Smooth muscle cell (in vitro differentiated cells): ENCODE results near the gene SLC25A41. TPM values are rescaled to one million over a fixed set of nuclear protein-coding genes. Genes with fewer than 3 reads are reported as not detected.

Experiments used
- DNase-seq: peaks from one replicate; lab custom pipeline; 2025; ENCODE audit not compliant: unreplicated experiment; lab: John Stamatoyannopoulos, UW
- H2AFZ ChIP-seq: fragments of 200-600 bp; sonication (generic); 2 replicates; pipeline ENCODE4 v1.6.0; 2016; ENCODE audit warnings: antibody characterized with exemption, low read depth, mild to moderate bottlenecking
- H3F3A ChIP-seq: fragments of 200-600 bp; sonication (generic); 2 replicates; pipeline ENCODE4 v1.6.0; 2017; ENCODE audit warnings: antibody characterized with exemption, low read depth
- H3K27ac ChIP-seq: fragments of 200-600 bp; sonication (generic); 2 replicates; pipeline ENCODE4 v1.5.1; 2016; ENCODE audit warnings: low read depth, mild to moderate bottlenecking
- H3K27me3 ChIP-seq: fragments of 200-600 bp; sonication (generic); 2 replicates; pipeline ENCODE4 v1.6.1; 2016; ENCODE audit warnings: low read depth, mild to moderate bottlenecking
- H3K36me3 ChIP-seq: fragments of 200-600 bp; sonication (generic); 2 replicates; pipeline ENCODE4 v1.5.1; 2016; ENCODE audit warnings: low read depth
- H3K4me1 ChIP-seq: fragments of 200-600 bp; sonication (generic); 2 replicates; pipeline ENCODE4 v1.5.1; 2016; ENCODE audit warnings: low read depth
- H3K4me2 ChIP-seq: fragments of 200-600 bp; sonication (generic); 2 replicates; pipeline ENCODE4 v1.6.0; 2016; ENCODE audit warnings: mild to moderate bottlenecking
- H3K4me3 ChIP-seq: fragments of 200-600 bp; sonication (generic); 2 replicates; pipeline ENCODE4 v1.5.1; 2016; ENCODE audit warnings: mild to moderate bottlenecking
- H3K79me2 ChIP-seq: fragments of 200-600 bp; sonication (generic); 2 replicates; pipeline ENCODE4 v1.6.0; 2016; ENCODE audit warnings: low read depth, mild to moderate bottlenecking
- H3K9ac ChIP-seq: fragments of 200-600 bp; sonication (generic); 2 replicates; pipeline ENCODE4 v1.6.0; 2016; ENCODE audit warnings: low read depth
- H3K9me3 ChIP-seq: fragments of 200-600 bp; sonication (generic); replicated peaks from 2 replicates; pipeline ENCODE4 v1.5.1; 2016; ENCODE audit warnings: low read depth
- H4K20me1 ChIP-seq: fragments of 200-600 bp; sonication (generic); 2 replicates; pipeline ENCODE4 v1.6.0; 2016; ENCODE audit warnings: low read depth
- WGBS: methylation state at CpG from one replicate; pipeline ENCODE4 v1.1.7; 2016; ENCODE audit warnings: low lambda C conversion rate; 5-methylcytosine and 5-hydroxymethylcytosine counted together
- polyA plus RNA-seq: library from polyadenylated mRNA; unstranded; fragments of >200 nt; fragmentation: Nextera tagmentation; extraction: Ambion mirVana; gene quantifications from 2 replicates; pipeline ENCODE4 v1.2.1, GENCODE V29; 2016
- total RNA-seq: library from RNA; depleted of rRNA; stranded (reverse); fragments of >200 nt; gene quantifications from 2 replicates; pipeline ENCODE4 v1.2.3, GENCODE V29; 2014
- TF ChIP-seq, protein P1 (sequence below): fragments of 200-600 bp; sonication (generic); IDR thresholded peaks from 2 replicates; pipeline ENCODE4 v1.5.1; 2017; ENCODE audit warnings: borderline replicate concordance, mild to moderate bottlenecking, antibody characterized with exemption; ENCODE audit not compliant: insufficient read depth, poor library complexity, severe bottlenecking

The SLC25A41 gene
- total and polyA plus RNA-seq, 2 experiments from 2014 or later: 0.30 TPM; not detected in 1

DNA sequence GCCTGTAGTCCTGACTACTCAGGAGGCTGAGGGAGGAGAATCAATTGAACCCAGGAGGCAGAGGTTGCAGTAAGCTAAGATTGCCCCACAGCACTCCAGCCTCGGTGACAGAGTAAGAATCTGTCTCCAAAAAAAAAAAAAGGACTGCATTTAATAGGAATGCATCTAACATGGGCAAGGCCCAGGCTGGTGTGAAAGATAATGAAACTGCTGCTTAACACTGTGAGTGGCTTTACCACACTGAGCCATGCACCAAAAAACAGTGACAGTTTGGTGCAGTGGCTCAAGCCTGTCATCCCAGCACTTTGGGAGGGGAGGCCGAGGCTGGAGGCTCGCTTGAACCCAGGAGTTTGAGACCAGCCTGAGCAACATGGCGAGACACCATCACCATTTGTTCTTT is 49.2 kb downstream of the SLC25A41 start:
- TF ChIP-seq, protein P1, sequence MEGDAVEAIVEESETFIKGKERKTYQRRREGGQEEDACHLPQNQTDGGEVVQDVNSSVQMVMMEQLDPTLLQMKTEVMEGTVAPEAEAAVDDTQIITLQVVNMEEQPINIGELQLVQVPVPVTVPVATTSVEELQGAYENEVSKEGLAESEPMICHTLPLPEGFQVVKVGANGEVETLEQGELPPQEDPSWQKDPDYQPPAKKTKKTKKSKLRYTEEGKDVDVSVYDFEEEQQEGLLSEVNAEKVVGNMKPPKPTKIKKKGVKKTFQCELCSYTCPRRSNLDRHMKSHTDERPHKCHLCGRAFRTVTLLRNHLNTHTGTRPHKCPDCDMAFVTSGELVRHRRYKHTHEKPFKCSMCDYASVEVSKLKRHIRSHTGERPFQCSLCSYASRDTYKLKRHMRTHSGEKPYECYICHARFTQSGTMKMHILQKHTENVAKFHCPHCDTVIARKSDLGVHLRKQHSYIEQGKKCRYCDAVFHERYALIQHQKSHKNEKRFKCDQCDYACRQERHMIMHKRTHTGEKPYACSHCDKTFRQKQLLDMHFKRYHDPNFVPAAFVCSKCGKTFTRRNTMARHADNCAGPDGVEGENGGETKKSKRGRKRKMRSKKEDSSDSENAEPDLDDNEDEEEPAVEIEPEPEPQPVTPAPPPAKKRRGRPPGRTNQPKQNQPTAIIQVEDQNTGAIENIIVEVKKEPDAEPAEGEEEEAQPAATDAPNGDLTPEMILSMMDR: no peak
- Histone ChIP-seq H3K36me3 (peaks cover 13% of the 10 kb centered on the region), H3K4me3 (no peak overlapping the region), H3K27me3 (no peaks in the 10 kb centered on the region), H3K27ac (no peak overlapping the region), H3K79me2 (peaks cover 9% of the 10 kb centered on the region), H4K20me1 (no peaks in the 10 kb centered on the region), H2AFZ (no peak overlapping the region), H3K9ac (no peak overlapping the region), H3K9me3 (no peaks in the 10 kb centered on the region), H3F3A (no peaks in the 10 kb centered on the region), H3K4me2 (no peak overlapping the region), H3K4me1 (no peaks in the 10 kb centered on the region)
- 95% methylated on average over 4 of the region's 4 CpGs for WGBS
- no peak for DNase-seq

DNA sequence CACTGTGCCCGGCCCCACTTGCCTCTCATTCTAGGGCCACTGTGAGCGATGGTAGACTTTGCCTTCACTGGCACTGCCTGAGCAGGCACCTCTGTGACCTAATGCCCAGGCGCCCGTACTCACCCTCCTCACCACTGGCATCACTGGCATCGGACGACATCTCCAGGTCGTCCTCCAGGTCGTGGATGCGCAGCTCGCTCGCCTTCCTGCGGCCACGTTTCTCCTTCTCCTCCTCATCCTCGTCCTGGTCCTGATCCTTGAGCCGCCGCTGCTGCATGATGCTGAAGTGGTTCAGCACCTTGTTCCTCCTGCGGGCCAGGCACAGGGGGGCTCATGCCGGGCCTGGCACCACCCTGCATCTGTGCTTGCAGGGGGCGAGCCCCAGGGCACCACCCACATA is 50.4 kb downstream of the SLC25A41 start:
- 98% methylated on average over 19 of the region's 19 CpGs for WGBS
- DNase-seq: no peak
- TF ChIP-seq, protein P1: no peak
- peaks cover 12% of the 10 kb centered on the region for H3K36me3 ChIP-seq
- no peaks in the 10 kb centered on the region for H3K9me3 ChIP-seq
- no peak overlapping the region for H3K9ac ChIP-seq
- H3K4me2 ChIP-seq: no peak overlapping the region
- no peaks in the 10 kb centered on the region for H4K20me1 ChIP-seq
- no peaks in the 10 kb centered on the region for H3K27me3 ChIP-seq
- H3K79me2 ChIP-seq: no peaks in the 10 kb centered on the region
- H2AFZ ChIP-seq: no peak overlapping the region
- no peak overlapping the region for H3K27ac ChIP-seq
- no peak overlapping the region for H3K4me3 ChIP-seq
- no peaks in the 10 kb centered on the region for H3K4me1 ChIP-seq
- H3F3A ChIP-seq: peaks cover 5% of the 10 kb centered on the region

DNA sequence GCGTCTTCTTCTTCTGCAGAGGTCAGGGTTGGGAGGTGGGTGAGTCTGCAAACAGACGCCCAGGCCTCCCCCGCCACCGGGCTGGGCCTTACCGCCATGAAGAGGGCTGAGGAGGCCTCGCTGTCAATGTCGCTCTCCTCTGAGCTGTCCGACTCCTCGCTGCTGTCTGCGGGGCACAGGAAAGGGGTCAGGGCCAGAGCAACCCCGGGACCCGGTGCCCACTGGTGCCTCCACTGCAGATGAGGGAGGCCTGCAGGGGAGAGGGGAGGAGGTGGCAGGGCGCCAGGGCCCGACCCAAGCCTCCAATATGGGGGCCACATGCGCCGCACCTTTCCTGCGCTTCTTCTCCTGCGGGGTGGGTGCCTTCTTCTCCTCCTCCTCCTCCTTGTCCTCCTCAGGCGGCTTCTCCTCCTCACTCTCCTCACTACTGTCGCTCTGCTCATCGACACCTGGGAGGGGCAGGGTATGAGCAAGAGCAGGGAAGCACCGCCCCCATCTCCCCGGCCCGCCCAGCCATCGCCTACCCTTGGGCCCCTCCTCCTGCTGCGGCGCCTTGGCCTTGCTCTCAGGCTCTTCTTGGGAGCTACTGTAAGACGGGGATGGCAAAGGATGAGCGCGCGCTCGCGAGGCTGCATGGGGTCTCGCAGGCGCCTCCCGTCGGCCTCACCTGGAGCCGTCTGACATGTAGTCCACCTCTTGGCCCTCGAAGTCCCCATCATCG is 52.4 kb downstream of the SLC25A41 start:
- Histone ChIP-seq H3K27me3 (no peaks in the 10 kb centered on the region), H3K9me3 (no peaks in the 10 kb centered on the region), H3K27ac (no peak overlapping the region), H3K4me2 (no peak overlapping the region), H4K20me1 (no peaks in the 10 kb centered on the region), H2AFZ (no peak overlapping the region), H3K4me3 (no peak overlapping the region), H3K36me3 (peaks cover 12% of the 10 kb centered on the region), H3K9ac (no peak overlapping the region), H3F3A (peaks cover 15% of the 10 kb centered on the region), H3K79me2 (no peaks in the 10 kb centered on the region), H3K4me1 (no peaks in the 10 kb centered on the region)
- WGBS: 97% methylated on average over 39 of the region's 40 CpGs
- no peak for DNase-seq
- TF ChIP-seq, protein P1: no peak

DNA sequence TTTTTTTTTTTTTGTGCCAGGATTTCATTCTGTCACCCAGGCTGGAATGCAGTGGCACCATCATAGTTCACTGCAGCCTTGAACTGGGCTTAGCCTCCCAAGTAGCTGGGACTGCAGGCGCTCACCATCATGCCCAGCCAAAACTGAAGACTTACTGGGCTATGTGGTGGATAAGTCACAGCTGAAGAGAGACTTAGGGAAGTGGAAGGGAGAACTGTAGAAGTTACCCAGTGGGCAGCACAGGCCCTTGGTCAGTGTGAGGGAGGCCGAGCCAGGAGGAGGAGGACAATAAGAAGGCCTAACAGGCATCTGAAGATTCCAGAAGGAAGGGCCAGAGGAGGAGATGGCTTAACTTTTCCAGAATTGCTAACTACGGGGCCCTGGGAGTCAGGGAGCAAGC is 53.8 kb downstream of the SLC25A41 start:
- Histone ChIP-seq H3K4me2 (no peak overlapping the region), H3K79me2 (no peaks in the 10 kb centered on the region), H2AFZ (no peak overlapping the region), H3K27me3 (no peaks in the 10 kb centered on the region), H4K20me1 (no peaks in the 10 kb centered on the region), H3K9ac (no peak overlapping the region), H3K36me3 (peaks cover 12% of the 10 kb centered on the region), H3K4me1 (no peaks in the 10 kb centered on the region), H3K27ac (no peak overlapping the region), H3K9me3 (no peaks in the 10 kb centered on the region), H3F3A (peaks cover 15% of the 10 kb centered on the region), H3K4me3 (no peak overlapping the region)
- no peak for DNase-seq
- TF ChIP-seq, protein P1: no peak
- WGBS: 93% methylated on average over 3 of the region's 3 CpGs
